GM21786 (cell line): Measurements from ENCODE around the gene AMIGO1.
A peak's percentile ranks its signal among the peaks of the same experiment; 100 is the strongest.

Source experiments
- ATAC-seq: cut with Tn5 transposase; IDR thresholded peaks from one replicate; pipeline ENCODE4 v1.9.1; 2021; ENCODE audit not compliant: unreplicated experiment

AMIGO1 gene

DNA sequence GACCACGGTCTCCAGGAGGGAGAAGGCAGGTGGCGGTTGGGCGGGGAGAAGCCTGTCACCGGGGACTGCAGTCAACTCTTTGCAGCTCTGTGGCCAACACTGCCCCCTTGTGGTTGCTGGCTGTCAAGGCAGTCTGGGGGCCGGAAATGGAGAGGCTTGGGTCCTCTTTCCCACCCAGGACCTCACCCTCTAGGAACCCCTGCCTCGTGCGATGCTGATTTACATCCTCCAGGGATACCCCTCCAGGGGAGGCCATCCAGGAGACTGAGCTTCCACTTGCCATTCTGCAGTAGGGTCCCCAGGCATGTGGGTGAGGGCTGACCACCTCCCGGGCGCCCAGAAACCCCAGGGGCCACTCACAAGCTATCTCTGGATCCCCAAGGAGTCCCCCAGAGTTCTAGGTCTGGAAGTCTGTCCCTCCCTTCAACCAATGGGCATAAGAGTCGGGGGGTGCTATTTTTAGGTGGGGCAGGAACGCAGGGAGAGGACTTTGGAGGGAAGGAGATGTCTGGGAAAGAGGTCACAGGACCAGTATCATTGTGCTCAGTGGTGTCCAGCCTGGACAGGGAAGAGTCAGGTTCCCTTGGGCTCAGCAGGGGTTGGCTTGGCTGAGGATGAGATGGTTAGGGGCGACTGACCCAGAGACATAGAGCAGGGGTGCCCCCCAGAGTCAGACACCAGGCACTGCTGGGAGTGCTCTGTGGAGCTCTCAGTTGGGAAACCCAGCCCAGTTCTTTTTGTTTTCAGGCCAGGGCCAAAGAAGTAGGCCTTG lies 23.0 kb upstream of the AMIGO1 start:
- peak; percentile 74 for ATAC-seq

DNA sequence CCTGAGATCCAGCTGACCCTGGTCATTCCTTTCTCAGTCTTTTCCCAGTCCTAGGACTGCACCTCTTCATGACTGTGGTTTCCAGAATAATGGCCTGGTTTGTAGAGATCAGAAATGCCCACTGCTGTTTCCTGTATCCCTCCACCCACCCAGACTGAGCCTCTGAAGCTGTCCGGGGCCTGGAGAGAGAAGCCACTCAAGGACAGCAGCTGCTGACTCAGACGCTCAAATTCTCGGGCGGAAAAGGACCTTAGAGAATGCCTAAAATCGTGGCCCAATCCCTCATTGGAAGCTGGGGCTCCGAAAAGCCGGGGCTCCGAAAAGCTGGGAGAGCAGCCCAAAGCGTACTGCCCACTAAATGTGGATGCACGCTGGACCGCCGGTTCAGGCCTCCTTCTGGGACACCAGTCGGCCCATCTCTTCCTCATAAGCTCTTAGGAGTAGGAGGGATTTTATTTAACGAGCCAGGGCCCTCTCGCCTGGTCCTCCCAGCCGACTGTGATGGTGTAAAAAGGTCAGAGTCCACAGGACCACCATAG lies 22.4 kb upstream of the AMIGO1 start:
- ATAC-seq, result no peak

DNA sequence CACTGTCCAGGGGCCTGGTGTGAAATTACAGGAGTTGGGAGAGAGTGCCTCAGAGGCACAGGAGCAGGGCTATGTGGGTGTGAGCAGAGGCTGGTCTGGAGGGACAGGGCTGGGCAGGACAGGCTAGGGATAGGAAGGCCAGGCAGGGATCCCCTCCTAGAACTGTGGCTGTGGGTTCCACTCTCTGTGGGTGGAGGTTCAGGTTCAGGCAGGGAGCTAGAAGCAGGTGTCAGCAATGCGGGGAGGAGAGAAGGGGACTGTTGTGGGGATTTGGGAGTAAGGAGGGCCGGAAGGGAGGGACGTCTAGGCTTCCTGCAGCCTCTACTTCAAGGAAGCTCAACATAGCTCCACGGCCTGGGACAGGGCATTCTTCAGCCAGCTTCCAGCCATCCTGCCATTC lies 21.9 kb upstream of the AMIGO1 start:
- no peak for ATAC-seq

DNA sequence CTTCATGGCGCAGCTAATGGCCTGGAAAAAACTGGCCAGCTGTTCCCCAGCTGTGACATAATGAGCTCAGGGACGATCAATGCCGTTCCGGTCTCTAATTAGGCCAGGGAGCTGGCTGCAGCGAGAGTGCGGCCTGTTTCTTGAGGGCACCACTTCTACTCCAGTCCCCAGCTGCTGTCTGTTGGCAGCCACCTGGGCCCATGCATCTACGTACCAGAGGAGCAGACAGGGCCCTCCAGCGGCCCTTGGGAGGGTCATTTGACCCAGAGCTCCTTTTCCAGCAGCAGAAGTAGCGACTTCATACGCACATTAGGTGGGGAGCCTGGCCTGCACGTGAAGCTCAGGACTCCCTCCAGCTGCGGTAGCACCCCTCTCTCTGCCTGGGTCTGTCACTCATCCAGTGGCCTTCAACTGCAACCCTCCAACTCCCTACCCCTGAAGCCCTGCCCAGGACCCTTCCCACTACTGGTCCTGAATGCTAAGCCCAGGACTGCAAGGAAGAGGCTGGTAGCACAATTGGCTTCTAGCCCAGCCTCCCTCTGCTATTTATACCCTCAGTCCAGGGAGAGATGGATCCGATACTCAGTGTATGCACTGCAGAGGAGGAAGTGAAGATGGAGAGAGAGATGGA lies 21.0 kb upstream of the AMIGO1 start:
- no peak for ATAC-seq

DNA sequence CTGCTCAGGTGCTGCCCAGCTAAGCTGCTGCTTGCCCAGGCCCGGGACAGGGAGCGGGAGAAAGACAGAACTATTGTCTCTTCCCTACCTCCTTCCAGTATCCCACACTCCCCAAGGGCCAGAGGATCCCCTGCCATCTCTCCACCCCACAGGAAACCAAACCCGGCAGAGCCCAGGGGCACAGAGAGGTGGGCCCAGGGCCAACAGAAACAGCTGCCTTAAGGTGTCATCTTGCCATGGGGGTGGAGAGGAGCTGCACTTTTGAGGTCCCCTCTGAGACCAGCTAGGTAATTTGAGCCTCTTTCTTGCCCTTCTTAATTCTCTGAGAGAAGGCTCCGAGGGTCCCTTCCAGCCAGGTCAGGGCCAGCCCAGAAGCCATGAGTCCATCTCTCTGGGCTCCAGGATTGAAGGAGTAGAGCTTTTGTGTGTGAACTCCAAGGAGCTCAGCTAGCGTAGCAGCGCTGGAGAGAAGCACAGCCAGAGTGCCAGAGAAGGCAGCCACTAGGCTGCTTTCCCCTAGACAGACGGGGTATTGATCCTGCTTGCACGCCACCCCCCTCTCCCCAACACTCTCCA lies 20.4 kb upstream of the AMIGO1 start:
- no peak for ATAC-seq

DNA sequence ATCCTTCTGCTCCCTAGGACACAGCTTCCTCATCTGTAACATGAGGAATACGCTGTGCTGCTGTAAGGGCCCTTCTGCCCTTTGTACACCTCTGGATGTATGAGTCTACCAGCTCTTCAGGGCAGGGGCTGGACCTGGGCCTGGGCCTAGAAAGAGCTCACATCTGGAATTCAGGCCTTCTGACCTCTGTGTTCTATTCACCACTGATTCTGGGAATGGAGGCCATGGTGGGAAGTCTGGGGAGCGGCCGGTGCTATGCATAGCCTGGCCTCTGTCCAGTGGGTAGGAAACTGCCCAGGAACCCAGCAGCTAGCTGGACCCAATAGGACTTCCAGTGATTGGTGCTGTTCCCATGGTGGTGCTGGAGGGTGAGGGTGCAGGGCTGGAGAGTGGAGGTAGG lies 19.2 kb upstream of the AMIGO1 start:
- ATAC-seq, result no peak

DNA sequence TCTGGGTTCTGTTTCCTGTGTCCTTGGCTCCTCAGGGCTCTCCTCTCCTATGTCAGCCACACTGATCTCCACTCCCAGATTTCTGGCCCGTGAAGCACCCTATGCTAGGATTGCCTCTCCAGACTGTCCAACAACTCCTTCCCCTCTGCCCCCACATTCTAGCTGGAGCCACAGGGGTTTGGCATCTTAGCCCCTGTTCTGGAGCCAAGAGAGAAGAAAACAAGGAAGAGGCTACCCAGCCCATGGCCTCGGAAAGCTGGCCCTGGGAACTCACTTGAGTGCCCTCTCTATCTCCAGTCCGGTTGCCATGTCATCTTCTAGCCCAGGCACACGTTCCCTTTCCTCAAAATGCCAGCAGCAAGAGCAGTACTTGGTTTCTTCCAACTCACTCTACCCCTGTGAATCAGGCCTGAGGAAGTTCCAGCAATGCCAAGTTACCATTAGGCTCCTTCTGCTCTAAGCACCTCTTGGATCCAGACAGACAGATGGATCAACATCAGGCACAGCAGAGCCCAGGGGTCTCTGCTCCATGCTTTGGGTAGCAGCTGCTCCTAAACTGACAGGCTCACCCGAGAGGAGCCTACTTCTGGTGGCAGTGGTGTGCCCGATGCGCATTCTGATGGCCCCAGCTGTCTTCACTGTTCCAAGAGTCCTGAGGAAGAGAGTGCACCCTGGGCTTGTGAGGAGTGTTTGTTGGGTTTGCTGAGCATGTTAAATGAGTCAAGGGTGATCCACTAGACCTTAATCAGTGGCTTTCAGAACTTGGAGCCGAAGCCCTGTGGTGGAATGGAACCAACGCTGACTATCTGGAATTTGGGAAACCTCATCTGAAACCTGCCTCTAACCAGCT lies 18.5 kb upstream of the AMIGO1 start:
- ATAC-seq, result no peak

DNA sequence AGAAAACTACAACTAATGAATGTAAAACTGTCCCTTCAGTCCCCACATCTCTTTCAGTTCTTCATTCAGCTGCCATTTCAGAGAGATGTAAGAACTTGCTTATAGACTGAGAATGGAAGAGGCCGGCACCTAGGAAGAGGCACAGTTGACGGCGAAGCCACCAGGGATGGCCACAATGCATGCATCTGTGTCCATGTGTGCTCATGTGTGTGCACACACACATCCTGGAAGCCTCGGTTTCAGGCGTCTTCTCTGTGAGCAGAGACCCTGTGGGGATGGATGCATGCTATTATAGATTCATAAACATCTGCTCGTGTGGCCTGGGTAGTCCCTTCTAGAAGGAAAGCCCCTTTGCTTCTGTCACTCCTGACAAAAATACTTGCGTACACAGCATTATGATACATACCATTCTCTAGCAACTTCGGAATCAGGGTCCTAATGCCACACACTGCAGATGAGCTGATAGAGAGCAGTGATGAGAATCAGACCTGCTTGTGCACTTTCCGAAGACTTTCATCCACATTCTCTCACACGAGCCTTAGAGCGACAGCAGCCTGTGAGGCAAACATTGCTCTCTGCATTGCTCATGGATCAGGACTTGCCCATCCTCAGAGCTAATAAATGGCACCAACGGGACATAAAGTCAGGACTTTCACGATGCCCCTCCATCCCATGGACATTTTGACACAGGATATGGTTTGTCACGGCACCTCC lies 17.7 kb upstream of the AMIGO1 start:
- ATAC-seq, result peak; percentile 69

DNA sequence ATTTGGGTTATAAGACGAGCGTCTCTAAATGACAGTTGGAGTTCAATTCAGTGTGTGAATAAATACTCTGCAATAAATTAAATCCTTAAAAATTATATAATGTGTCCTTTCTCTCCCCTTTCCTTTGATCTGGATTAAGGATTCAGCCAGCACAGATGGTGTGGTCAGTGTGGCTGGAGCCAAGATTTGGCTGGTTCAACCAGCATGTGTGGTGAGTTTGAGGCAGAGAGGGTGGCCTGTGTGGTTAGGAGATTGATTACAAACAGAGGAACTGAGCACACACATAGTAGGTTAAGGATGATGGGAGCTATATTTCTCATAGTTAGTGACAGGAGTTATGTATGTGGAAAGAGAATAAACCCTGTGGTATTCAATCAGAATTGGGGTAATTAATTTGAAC lies 14.2 kb upstream of the AMIGO1 start:
- ATAC-seq, result no peak

DNA sequence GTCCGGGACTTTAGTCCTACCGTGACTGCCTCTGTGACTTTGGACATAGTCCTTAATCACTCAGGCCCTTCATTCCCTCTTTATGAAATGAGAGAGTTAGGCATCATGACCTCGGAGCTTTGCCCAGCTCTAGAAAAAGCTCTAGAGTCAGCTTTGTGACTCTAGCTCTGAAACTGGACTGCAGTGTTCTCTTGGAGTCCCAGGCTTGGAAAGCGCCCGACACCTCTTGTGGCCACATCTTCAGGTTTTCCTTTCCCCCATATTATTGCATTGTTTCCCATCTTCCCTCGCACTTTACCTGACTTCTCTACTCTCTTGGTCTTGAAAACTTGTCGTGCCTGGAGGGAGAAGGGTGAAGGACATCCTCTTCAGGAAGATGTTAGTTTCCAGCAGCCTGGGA lies 12.5 kb upstream of the AMIGO1 start:
- ATAC-seq, result no peak

DNA sequence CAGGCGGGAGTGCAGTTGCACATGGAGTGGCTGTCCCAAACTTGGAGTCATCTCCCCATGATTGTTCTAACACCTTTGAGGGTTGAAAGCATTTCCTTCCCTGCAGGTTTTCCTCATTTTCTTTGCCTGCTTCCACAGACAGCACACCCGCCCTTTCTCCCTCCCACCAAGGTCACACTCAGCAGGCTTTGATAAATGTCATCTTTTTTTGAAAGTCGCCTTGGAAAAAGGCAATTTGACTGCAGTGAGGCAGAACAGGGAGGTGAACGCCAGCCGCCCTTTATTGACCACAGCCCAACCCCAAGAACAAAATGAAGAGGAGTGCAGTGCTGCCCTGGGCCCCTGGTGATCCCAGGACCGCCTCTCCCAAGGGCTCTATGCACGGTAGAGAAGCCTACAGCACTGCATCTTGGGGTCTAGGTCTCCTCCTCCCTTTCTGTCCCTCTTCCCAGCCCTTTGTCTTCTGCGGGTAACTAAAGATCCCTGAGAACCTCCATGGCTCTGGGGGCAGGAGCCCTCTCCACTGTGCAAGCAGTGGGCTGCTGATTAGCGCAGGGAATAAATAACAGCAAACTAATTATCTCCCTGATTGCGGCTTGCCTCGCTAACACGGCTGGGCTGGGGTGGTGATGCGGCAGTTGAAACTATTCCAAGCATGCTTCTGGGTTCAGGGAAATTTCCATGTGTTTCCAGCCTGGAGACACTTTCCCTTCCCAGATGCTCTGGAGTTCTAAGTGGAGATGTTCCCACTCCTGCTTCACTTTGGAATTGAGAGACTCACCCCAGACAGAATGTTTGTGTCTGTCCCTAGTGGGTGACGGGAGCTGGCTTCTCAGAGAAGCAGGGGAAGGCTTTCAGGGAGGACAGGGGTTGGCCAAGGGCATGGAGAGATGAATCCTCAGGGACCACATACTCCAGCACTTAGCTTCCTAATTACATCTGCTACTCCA lies 11.8 kb upstream of the AMIGO1 start:
- ATAC-seq, result no peak

DNA sequence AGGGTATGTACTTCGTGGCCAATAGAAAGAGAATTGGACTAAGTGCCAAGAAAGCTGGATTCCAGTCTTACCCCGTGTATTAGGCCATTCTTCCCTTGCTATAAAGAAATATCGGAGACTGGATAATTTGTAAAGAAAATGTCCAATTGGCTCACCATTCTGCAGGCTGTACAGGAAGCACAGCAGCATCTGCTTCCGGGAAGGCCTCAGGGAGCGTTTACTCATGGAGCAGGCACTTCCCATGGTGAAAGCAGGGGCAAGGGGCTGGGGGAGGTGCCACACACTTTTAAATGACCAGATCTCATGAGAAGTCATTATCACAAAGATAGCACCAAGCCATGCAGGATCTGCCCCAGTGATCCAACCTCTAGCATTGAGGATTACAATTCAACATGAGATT lies 7.8 kb upstream of the AMIGO1 start:
- no peak for ATAC-seq

DNA sequence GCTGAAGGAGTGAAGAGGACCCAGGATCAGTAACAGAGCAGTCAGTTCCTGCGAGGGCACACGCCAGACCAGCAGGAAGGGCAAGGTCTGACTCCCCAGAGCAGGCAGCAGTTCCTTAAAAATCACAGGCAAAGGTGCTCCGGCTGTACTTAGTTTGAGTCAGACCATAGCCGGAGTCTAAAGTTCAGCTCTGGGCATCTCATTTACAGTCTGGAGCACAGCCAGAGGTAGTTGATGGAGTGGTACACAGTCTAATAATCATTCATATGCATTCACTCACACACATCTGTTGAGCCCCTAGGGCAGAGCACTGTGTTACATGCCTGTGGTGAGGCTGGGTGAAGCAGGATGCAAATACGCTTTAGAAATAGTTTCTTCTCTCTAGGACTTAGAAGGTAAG lies 7.3 kb upstream of the AMIGO1 start:
- ATAC-seq, result no peak

DNA sequence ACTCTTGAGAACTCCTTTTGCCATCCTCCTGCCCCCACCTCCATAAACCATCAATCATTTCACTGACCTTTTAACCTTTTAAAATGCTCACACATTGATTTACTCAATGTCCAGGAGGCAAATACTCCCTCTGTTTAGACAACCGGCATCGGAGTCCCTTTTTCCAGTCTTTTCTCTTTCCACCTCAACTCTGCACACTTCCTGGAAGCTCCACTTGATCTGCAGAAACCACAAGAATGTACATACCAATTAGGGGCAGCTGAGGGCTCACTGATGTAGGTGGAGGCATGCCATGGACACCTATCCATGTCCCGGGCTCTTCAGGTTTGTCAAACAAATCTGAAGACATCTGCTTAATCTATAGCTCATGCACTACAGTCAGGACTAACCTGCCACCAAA lies 5.3 kb upstream of the AMIGO1 start:
- ATAC-seq, result no peak

DNA sequence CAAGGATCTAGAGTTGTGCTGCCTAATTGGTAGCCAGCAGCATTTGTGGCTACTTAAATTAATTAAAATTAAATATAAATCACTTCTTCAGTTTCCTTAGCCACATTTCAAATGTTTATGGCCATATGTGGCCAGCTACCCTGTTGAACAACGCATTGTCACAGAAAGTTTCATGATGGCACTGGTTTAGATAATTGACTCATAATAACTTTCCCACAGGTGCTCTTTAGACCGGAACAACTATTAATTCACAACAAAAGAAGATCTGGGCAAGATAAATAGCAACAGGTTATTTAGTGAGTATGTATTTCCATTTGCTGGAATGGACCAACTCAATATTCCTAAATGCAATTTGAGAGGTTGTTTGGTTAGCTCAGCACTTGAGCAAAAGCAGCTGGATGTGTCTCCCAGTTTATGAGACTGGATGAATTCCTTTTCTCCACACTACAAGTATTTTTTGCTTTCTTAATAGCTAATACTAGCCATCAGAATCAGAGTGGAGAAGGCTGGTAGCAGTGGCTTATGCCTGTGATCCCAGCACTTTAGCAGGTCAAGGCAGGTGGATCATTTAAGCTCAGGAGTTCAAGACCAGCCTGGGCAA lies 3.7 kb upstream of the AMIGO1 start:
- ATAC-seq, result no peak

DNA sequence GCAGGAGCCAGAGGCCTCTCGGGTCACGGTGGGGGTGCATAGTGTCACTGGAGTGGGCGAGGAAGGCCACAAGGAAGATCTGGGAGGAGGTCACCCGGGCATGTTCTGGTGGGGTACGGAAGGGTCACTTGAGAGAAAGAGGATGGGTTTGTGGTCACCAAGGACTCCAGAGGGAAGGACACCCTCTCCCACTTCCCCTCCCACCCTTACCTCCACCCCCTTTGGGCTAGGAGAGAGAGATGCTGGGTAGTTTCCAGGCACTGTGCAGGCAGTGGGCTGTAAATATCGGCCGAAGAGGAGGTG lies 703 bp downstream of the AMIGO1 start:
- no peak for ATAC-seq

DNA sequence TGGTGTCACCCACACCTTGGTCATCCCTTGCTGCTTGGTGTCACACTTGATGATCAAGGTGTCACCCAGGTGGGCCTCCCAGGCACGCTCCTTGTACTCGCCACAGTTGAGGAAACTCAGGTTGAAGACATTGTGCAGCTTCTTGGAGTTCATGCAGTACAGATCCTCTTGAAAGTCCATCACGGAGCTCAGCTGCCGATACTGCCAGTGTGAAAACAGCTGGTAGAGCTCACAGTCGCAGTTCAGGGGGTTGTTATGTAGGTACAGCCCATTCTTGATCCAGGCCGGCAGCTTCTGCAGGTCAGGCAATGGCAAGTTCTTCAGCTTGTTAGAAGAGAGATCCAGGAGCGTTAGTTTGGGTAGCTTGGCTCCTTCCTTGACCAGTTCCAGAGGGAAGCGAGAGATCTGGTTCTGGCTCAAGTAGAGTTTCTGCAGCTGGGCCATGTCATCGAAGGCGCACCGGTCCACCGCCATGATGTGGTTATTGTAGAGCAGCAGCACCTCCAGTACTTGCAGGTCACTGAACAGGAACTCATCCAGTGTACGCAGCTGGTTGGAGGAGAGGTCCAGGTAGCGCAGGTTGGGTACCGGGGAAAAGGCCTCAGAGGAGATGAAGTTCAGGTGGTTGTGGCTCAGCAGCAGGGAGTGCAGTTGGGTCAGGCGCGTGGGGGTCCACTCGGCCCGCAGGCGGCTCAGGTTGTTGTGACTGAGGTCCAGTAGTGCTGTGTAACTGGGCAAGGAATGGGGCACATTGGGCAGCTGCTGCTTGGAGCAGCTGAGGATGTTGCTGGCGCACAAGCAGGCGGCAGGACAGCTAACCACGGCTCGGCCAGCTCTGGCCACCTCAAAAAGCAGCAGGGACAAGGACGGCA lies 1.3 kb downstream of the AMIGO1 start:
- ATAC-seq, result no peak

DNA sequence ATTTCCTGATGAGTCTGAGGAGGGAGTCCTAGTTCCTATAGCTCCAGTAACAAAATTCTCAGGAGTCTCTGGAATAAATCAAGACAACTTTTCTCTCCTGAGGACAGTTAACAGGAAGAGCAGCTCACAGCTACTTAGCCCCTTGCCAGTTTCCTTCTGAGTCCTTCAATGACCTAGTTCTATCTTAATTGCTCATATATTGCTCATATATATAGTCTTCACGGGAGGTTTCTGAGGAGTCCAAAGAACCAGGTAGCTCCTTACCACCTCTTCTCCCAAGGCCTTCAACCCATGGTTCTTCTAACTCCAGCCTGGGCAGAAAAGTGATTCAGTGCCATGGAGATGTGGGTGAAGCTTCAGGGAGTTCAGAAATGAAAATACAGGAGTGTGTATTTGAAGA lies 4.6 kb downstream of the AMIGO1 start:
- ATAC-seq, result no peak
